IgD-negative memory B cell (primary cell): ENCODE results near the gene VNN1. TPM values are rescaled to one million over a fixed set of nuclear protein-coding genes. Genes with fewer than 3 reads are reported as not detected.
"Not testable (repeated sequence)": the region's sequence is repeated elsewhere in the genome, so short reads cannot be mapped to it uniquely, and the experiment has no call there.

Experiments
- H3K27ac Mint-ChIP-seq, 3 donors: one replicate each; pipeline ENCODE4 v1.8.0; 2020 to 2022; ENCODE audit warnings: mild to moderate bottlenecking in 3 of 3, mixed read lengths in 3 of 3, moderate library complexity in 1 of 3
- H3K27me3 Mint-ChIP-seq: one replicate; pipeline ENCODE4 v1.8.0; 2021; ENCODE audit warnings: mixed read lengths
- H3K36me3 Mint-ChIP-seq: one replicate; pipeline ENCODE4 v1.8.0; 2020; ENCODE audit warnings: mild to moderate bottlenecking, mixed read lengths
- H3K4me1 Mint-ChIP-seq, 3 donors: one replicate each; pipeline ENCODE4 v1.8.0; 2020 to 2022; ENCODE audit warnings: mixed read lengths in 3 of 3, mild to moderate bottlenecking in 1 of 3
- H3K4me3 Mint-ChIP-seq, 4 donors: one replicate each; pipeline ENCODE4 v1.8.0; 2020 to 2022; ENCODE audit warnings: mild to moderate bottlenecking in 4 of 4, mixed read lengths in 4 of 4, moderate library complexity in 3 of 4
- H3K9me3 Mint-ChIP-seq, 3 donors: one replicate each; pipeline ENCODE4 v1.8.0; 2020 to 2021; ENCODE audit warnings: mixed read lengths in 3 of 3, mild to moderate bottlenecking in 1 of 3
- polyA plus RNA-seq: library from polyadenylated mRNA; unstranded; fragments of 300-500 nt; fragmentation: Illumina TruSeq; gene quantifications from one replicate; pipeline ENCODE4 v1.2.3, GENCODE V29; 2021

Gene VNN1
- polyA plus RNA-seq, 1 donor from 2014 or later: not detected

DNA sequence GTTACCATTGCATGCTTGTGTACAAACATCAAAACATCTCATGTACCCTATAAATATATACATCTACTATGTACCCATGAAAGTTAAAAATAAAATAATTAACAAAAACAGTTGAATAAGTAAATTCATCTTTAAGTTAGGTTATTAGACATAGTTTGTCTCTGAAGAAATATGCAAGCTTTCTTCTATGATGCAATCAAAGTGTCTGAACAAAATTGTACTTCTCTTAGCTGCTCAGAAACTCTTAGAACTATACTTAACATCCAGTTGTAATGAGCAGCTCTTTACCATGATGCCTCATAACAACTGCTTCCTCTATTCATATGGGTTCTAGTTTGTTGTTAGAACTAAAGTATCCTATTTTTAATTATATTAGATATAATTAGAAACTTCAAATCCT, 5.9 kb downstream of the VNN1 start:
- Mint-ChIP-seq H3K9me3 (peaks cover 0 to 18% (median 2%) of the 10 kb centered on the region in 3 donors), H3K4me1 (peaks cover 0 to 7% (median 0%) of the 10 kb centered on the region in 3 donors), H3K4me3 (no peak overlapping the region), H3K27ac (no peak overlapping the region), H3K27me3 (peaks cover 4% of the 10 kb centered on the region), H3K36me3 (peaks cover 3% of the 10 kb centered on the region)

DNA sequence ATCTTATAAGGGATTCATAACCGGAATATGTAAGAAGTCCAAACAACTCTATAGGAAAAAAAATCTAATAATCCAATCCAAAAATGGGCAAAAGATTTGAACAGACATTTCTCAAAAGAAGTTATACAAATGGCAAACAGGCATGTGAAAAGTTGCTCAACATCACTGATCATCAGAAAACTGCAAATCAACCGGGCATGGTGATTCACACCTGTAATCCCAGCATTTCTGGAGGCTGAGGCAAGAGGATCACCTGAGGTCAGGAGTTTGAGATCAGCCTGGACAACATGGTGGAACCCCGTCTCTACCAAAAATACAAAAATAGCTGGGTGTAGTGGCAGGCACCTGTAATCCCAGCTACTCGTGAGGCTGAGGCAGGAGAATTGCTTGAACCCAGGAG, 7.1 kb downstream of the VNN1 start:
- not testable (repeated sequence) for H3K4me1 Mint-ChIP-seq, H3K36me3 Mint-ChIP-seq, H3K27ac Mint-ChIP-seq, H3K4me3 Mint-ChIP-seq, H3K27me3 Mint-ChIP-seq
- H3K9me3 Mint-ChIP-seq: peaks cover 0 to 18% (median 2%) of the 10 kb centered on the region in 3 donors

DNA sequence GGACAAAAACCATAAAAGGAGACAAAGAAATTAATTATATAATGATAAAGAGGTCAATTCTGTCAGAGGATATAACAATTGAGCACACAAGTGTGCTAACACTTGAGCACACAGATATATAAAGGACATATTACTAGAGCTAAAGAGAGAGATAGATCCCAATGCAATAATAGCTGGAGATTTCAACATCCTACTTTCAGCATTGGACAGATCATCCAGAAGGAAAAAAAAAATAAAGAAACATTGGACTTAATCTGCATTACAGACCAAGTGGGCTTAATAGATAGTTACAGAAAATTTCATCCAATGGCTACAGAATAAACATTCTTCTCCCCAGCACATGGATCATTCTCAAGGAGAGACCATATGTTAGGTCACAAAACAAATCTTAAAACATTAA, 9.9 kb downstream of the VNN1 start:
- H3K27me3 Mint-ChIP-seq: peaks cover 4% of the 10 kb centered on the region
- H3K27ac Mint-ChIP-seq: no peak overlapping the region
- no peak overlapping the region for H3K4me3 Mint-ChIP-seq
- H3K4me1 Mint-ChIP-seq: peaks cover 0 to 7% (median 0%) of the 10 kb centered on the region in 3 donors
- peaks cover 3% of the 10 kb centered on the region for H3K36me3 Mint-ChIP-seq
- peaks cover 0 to 18% (median 2%) of the 10 kb centered on the region in 3 donors for H3K9me3 Mint-ChIP-seq

DNA sequence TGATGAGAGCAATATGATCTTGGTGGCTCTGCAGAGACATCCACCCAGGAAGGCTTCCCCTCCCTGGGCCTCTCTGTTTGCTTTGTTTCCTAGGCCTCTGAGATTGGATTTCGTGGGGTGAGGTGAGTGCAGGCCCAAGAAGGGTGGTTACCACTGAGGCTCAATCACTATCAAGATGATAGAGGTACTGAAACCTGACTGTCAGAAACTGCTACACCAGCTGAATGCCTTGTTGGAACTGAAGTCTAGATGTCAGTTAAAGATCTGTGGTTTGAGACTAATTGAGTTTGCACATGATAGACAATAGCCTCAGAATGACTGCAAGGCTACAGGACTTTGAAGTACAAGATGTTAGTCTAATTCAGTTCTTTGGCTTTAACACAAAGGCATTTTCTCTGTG, 15.2 kb downstream of the VNN1 start:
- Mint-ChIP-seq H3K36me3 (peaks cover 3% of the 10 kb centered on the region), H3K4me1 (no peaks in the 10 kb centered on the region), H3K27me3 (peaks cover 3% of the 10 kb centered on the region), H3K27ac (no peak overlapping the region), H3K4me3 (no peak overlapping the region), H3K9me3 (peaks cover 3 to 10% (median 9%) of the 10 kb centered on the region in 3 donors)

DNA sequence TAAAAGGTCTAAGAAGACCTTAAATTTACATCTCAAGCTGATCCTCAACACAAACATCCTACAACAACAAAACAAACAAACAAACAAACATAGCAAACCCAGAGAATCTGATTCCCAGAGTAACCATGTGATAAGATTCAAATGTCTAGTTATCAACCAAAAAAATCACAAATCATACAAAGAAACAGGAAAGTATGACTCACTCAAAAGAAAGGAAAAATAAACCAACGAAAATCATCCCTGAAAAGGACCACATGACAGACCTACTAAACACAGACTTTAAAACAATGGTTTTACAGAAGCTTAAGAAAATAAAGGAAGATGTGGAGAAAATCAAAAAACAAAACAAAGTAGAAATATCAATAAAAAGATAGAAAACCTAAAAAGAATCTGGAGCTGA, 18.1 kb downstream of the VNN1 start:
- H3K4me3 Mint-ChIP-seq: peak overlapping the region in 1 of 4 donors; percentile 56
- no peaks in the 10 kb centered on the region for H3K27me3 Mint-ChIP-seq
- H3K9me3 Mint-ChIP-seq: peaks cover 1 to 10% (median 9%) of the 10 kb centered on the region in 3 donors
- no peaks in the 10 kb centered on the region for H3K4me1 Mint-ChIP-seq
- H3K27ac Mint-ChIP-seq: no peak overlapping the region
- H3K36me3 Mint-ChIP-seq: peaks cover 3% of the 10 kb centered on the region

DNA sequence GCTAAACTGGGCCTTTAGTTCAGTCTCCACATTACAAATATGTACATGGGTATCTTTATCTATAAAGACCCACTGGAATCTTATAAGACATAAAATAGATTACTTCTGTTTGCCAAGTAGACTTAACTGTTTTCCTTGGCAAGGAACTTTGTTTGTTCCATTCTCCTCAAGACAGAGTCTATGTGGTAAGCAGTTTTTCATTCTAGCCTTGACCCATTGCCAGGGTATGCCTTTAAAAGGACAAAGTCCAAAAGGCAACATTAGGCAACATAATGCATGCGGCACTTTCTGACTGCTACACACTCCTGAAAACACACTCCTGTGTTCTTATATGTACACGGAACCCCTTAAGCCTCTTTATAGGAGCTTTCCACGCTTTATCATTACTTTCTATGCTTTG, 20.4 kb downstream of the VNN1 start:
- Mint-ChIP-seq H3K4me3 (no peak overlapping the region), H3K27ac (no peak overlapping the region), H3K9me3 (peaks cover 1 to 10% (median 9%) of the 10 kb centered on the region in 3 donors), H3K27me3 (no peaks in the 10 kb centered on the region), H3K4me1 (no peaks in the 10 kb centered on the region), H3K36me3 (peaks cover 2% of the 10 kb centered on the region)

DNA sequence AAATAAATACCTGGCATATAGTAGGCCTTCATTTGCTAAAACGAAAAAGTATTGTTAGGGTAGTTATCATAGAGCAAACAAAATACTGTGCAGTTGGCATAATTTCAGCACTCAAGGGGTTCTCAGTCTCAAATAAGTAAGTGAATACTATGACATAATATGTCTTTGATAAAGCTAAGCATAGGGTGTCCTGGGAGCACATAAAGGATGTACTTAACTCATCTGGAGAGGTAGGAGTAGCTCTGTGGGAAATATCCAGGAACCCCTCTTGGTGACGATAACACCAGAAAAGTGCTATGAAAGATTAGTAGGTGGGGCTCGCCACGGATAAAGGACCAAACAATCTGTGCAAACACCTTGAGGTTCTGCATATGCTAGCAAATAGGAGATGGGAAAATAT, 23.2 kb downstream of the VNN1 start:
- Mint-ChIP-seq H3K27ac (no peak overlapping the region), H3K4me1 (no peaks in the 10 kb centered on the region), H3K36me3 (no peaks in the 10 kb centered on the region), H3K9me3 (peaks cover 0 to 5% (median 2%) of the 10 kb centered on the region in 3 donors), H3K4me3 (no peak overlapping the region), H3K27me3 (peaks cover 6% of the 10 kb centered on the region)

DNA sequence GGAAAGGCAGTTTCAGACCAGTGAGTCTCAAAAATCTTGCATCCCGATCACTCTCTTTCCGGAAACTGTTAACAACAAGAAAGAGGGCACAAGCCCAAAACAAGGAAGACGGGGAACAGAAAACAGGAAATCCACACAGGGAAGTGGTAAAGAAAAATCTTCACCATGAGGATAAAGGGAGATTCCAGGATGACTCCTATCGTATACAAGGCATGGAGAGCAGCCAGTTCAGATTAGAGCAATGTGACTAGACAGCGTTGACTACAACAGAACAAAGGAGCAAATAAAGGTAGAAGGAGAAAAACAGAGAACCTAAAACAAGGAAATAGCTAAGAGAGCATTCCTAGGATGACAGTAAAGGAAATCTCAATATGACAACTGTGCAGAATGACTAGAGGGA, 26.5 kb downstream of the VNN1 start:
- Mint-ChIP-seq H3K4me1 (no peaks in the 10 kb centered on the region), H3K9me3 (peaks cover 0 to 3% (median 1%) of the 10 kb centered on the region in 3 donors), H3K27me3 (peaks cover 6% of the 10 kb centered on the region), H3K4me3 (no peak overlapping the region), H3K36me3 (no peaks in the 10 kb centered on the region), H3K27ac (no peak overlapping the region)

DNA sequence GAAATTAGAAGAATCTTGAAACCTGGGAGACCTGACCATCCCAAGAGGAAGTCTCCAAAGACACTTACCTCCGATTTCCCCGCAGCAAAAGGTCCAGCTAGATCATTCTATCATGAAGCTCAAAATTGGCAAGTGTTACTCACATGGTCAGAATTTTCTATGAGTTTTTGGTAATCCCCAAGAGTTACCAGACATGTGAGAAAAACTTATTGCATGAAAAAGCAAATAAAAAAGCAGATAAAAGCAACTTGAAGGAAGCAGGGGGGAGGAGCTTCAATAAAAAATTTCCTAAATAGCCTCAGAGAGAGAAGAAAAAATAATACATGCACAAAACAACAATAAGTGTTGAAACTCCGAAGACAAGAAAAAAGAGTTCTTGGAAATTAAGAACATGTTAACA, 27.3 kb downstream of the VNN1 start:
- Mint-ChIP-seq H3K9me3 (peaks cover 0 to 3% (median 1%) of the 10 kb centered on the region in 3 donors), H3K4me3 (no peak overlapping the region), H3K27ac (no peak overlapping the region), H3K27me3 (peaks cover 6% of the 10 kb centered on the region), H3K36me3 (no peaks in the 10 kb centered on the region), H3K4me1 (no peaks in the 10 kb centered on the region)

DNA sequence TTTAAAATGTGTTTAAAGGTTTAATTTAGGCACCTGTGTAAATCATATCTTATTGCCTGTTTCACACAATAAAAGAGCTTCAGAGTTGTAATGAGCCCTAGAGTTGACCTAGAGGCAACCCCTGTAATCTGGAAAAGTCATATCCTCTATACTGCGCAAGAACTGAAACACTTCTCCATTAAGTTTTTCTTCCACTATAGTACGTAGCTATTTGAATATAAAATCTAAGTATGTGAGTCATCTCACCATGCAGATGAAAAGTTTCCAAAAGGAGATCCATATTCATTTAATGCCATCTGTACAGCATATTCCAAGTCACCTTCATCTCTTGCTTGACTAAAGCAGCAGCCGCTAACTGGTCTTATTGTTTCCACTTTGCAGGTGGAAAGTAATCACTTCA, 28.8 kb downstream of the VNN1 start:
- Mint-ChIP-seq H3K36me3 (no peaks in the 10 kb centered on the region), H3K27me3 (peaks cover 6% of the 10 kb centered on the region), H3K27ac (no peak overlapping the region), H3K4me1 (no peaks in the 10 kb centered on the region), H3K9me3 (peaks cover 0 to 3% (median 1%) of the 10 kb centered on the region in 3 donors), H3K4me3 (no peak overlapping the region)

DNA sequence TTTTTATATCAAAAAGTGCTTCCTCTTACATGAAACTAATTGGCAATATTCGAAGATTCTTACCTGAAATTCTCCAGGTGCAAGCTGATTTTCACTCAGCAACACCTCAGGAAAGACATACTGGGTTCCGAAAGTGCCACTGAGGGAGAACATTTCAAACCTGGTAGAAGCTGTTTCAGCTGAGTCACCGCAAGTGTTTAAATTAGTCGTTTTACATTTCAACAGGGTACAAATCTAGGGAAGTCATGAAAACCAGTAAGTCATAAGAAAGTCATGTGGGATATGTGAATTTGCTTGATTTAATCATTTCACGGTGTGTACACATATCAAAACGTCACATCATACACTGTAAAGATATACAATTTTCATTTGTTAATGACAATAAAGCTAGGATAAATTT, 29.6 kb downstream of the VNN1 start:
- Mint-ChIP-seq H3K9me3 (peaks cover 0 to 3% (median 1%) of the 10 kb centered on the region in 3 donors), H3K27ac (no peak overlapping the region), H3K4me1 (no peaks in the 10 kb centered on the region), H3K36me3 (no peaks in the 10 kb centered on the region), H3K4me3 (no peak overlapping the region), H3K27me3 (peaks cover 6% of the 10 kb centered on the region)

DNA sequence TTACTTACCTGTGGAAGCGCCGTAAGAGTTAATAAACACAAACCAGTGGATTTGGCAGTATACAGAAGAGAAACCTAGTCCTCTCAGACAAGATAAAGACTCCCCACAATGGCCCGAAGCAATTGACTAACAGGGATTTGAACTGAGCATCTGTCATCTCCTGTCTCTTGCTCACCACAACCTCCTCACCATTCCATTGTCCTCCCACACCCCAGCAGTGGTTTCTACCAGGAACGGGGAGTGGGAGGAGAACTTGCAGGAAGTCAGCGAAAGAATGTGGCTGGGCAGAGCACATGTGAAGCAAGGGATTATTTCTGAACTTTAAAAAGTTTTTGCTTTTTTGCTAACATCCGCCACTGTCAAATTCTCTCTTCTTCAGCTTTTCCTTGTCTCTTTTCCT, 30.3 kb downstream of the VNN1 start:
- peak overlapping the region in 1 of 3 donors; percentile 80 for H3K27ac Mint-ChIP-seq
- H3K4me3 Mint-ChIP-seq: no peak overlapping the region
- H3K9me3 Mint-ChIP-seq: peaks cover 0 to 3% (median 1%) of the 10 kb centered on the region in 3 donors
- peaks cover 8% of the 10 kb centered on the region for H3K27me3 Mint-ChIP-seq
- peaks cover 0 to 5% (median 0%) of the 10 kb centered on the region in 3 donors for H3K4me1 Mint-ChIP-seq
- H3K36me3 Mint-ChIP-seq: no peaks in the 10 kb centered on the region

DNA sequence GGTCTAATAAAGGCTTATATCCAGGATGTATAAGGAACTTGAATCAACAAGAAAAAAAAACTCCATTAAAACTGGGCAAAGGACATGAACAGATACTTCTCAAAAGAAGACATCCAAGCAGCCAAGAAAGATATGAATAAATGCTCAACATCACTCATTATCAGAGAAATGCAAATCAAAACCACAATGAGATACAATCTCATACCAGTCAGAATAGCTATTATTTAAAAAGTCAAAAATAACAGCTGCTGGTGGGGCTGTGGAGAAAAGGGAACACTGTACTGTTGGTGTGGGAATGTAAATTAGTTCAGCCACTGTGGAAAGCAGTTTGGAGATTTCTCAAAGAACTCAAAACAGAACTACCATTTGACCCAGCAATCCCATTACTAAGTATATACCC, 34.8 kb downstream of the VNN1 start:
- not testable (repeated sequence) for H3K27me3 Mint-ChIP-seq, H3K27ac Mint-ChIP-seq, H3K4me3 Mint-ChIP-seq, H3K4me1 Mint-ChIP-seq, H3K36me3 Mint-ChIP-seq, H3K9me3 Mint-ChIP-seq

DNA sequence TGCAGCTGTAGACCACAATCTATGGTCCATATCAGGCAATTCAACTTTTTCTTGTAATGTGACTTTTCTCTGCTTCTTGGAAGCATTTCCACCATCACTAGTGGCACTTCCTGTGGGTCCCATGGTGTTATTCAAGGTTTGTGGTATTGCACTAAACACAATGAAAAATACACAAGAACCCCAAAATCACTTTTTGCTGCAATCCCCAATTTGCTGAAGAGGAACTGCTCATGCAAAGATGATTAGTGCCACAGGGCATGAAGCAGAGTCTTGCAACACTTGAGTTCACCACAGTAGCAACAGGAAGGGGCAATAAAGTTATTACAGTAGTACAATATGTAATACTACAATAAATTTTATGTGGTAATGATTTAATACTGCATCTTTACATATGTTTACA, 38.1 kb downstream of the VNN1 start:
- Mint-ChIP-seq H3K27me3 (peaks cover 6% of the 10 kb centered on the region), H3K4me1 (peaks cover 0 to 7% (median 0%) of the 10 kb centered on the region in 3 donors), H3K27ac (no peak overlapping the region), H3K36me3 (no peaks in the 10 kb centered on the region), H3K4me3 (no peak overlapping the region), H3K9me3 (no peaks in the 10 kb centered on the region)

DNA sequence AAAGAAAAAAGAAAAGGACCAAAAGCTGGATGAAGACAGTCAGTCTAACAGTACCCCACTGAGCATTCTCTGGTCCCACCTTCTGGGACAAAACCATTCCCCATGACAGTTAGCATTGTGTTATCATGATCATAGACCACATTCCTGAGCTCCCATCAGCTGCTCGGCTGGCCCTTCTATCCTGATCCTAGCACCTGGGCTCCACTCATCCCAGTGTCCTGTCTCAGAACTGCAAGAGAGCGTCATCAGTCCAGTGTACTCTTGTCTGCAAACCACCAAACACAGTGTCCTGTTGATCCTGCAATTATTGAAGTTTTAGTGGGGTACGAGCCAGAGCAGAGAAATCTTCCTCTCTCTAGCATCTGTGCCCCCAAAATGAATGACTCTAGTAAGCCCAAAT, 38.9 kb downstream of the VNN1 start:
- Mint-ChIP-seq H3K27me3 (peaks cover 6% of the 10 kb centered on the region), H3K36me3 (no peaks in the 10 kb centered on the region), H3K4me3 (no peak overlapping the region), H3K4me1 (peaks cover 0 to 7% (median 0%) of the 10 kb centered on the region in 3 donors), H3K9me3 (no peaks in the 10 kb centered on the region), H3K27ac (no peak overlapping the region)

DNA sequence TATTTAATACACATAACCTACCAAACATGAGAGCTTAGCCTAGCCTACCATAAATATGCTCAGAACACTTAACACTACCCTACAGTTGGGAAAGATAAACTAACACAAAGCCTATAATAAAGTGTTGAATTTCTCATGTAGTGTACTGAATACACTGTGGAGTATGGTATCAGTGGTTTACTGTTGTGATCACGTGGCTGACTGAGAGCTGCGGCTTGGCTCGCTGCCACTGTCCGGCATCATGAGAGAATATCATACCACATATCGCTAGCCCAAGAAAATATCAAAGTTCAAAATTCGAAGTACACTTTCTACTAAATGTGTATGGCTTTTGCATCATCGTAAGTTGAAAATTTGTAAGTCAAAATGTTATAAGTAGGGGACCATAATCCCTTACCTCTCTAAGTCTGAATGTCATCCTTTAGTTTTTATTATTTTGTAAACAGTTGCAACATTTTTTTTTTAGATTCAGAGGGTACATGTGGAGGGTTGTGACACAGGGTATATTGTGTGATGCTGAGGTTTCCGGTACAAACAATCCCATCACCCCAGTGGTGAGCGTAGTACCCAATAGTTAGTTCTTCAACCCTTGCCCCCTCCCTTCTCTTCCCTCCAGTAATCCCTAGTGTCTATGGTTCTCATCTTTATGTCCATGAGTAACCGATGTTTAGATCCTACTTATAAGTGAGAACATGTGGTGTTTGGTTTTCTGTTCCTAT, 40.3 kb downstream of the VNN1 start:
- Mint-ChIP-seq H3K4me3 (no peak overlapping the region), H3K36me3 (no peaks in the 10 kb centered on the region), H3K9me3 (no peaks in the 10 kb centered on the region)

More for the DNA sequence above, 40.3 kb downstream of the VNN1 start:
- H3K27ac Mint-ChIP-seq: no peak overlapping the region
- peaks cover 6% of the 10 kb centered on the region for H3K27me3 Mint-ChIP-seq
- H3K4me1 Mint-ChIP-seq: peaks cover 3 to 6% (median 6%) of the 10 kb centered on the region in 3 donors
